Measurements from ENCODE around the gene U2AF1L4. TPM values are rescaled to one million over a fixed set of nuclear protein-coding genes. Genes with fewer than 3 reads are reported as not detected.

U2AF1L4 gene
- total and polyA plus RNA-seq, 2 of the 4 experiments (the other 2 are of a cell fraction): 6.1 to 15.0 TPM

DNA sequence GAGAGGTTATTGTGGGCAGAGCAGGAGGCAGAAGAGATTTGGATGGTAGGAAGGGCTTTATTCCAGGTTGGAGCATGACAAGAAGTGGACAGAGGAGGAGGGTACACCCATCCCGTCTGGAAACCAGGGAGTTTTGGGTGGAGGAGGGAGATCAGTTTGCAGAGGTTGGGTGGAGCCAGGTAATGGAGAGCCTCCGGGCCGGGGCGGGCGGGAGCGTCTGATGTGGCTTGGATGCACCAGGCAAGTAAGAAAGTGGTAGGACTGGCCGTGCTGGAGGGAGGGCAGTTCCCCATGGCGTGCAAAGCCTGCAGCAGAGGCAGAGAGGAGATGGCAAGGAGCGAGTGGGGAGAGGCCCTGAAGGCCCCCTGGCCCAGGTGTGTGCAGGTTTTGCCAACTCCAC, 13.9 kb downstream of the U2AF1L4 start:
- DNase-seq (no peak), ATAC-seq (ENCODE audit: low read depth) (no peak)
- Histone ChIP-seq H3K9ac (ENCODE audit: low read depth, low read length) (no peak overlapping the region), H2AK5ac (ENCODE audit: low read depth, low read length) (no peak overlapping the region), H2AK9ac (replicated peaks; ENCODE audit: low read depth, low read length, poor library complexity) (no peak overlapping the region), H4K8ac (ENCODE audit: low read depth in 2 of 2, low read length in 2 of 2) (no peak overlapping the region), H2BK5ac (ENCODE audit: low read depth, low read length, poor library complexity, severe bottlenecking) (no peak overlapping the region), H2BK20ac (ENCODE audit: low read depth, low read length) (no peak overlapping the region), H3K23ac (ENCODE audit: low read depth, low read length) (no peak overlapping the region), H3K36me3 (ENCODE audit: control insufficient read depth, insufficient read depth, low read length) (peaks cover 88% of the 10 kb centered on the region), H3K4me3 (ENCODE audit: insufficient read depth, low read depth, low read length) (no peak overlapping the region), H3K9me3 (ENCODE audit: control insufficient read depth, insufficient read depth, low read length) (no peaks in the 10 kb centered on the region), H3K4me1 (ENCODE audit: control insufficient read depth, insufficient read depth, low read length) (no peaks in the 10 kb centered on the region), H4K91ac (ENCODE audit: insufficient read depth, low read depth, low read length) (no peak overlapping the region), H2AFZ (replicated peaks; ENCODE audit: low read length, poor library complexity) (no peak overlapping the region), H4K20me1 (ENCODE audit: insufficient read depth, low read length) (peaks cover 9% of the 10 kb centered on the region), H3K27ac (ENCODE audit: insufficient read depth, low read length) (no peak overlapping the region), H3K9me1 (ENCODE audit: insufficient read depth, low read length) (no peaks in the 10 kb centered on the region), H4K5ac (ENCODE audit: low read depth, low read length) (no peak overlapping the region), H3K79me1 (ENCODE audit: low read depth in 1 of 2, low read length in 2 of 2) (peaks cover 0 to 23% of the 10 kb centered on the region in 2 experiments; a peak in 3 of 4 replicates), H3K56ac (ENCODE audit: extremely low read depth, insufficient read depth, low read length) (no peak overlapping the region), H3K4me2 (ENCODE audit: low read depth, low read length) (no peak overlapping the region), H2BK120ac (ENCODE audit: low read depth, low read length) (no peak overlapping the region), H3K14ac (replicated peaks; ENCODE audit: low read depth, low read length) (no peak overlapping the region), H3K18ac (ENCODE audit: low read depth, low read length) (no peak overlapping the region), H3K4ac (ENCODE audit: low read depth, low read length) (no peak overlapping the region), H3K27me3 (ENCODE audit: control insufficient read depth, insufficient read depth, low read length) (no peaks in the 10 kb centered on the region), H2BK15ac (ENCODE audit: low read depth, low read length) (no peak overlapping the region)
- in situ Hi-C loops (cut with MboI; ENCODE audit: low sequenced_read_pairs) (no loop called here), intact Hi-C loops (cut with micrococcal nuclease) (no loop called here), dilution Hi-C loops (cut with HindIII; ENCODE audit: low sequenced_read_pairs, unreplicated experiment) (no loop called here)
- ChIA-PET CTCF (no interaction called here), POLR2A (ENCODE audit: unreplicated experiment) (no interaction called here)
- 88% methylated on average over 4 of the region's 9 CpGs; no CpG with 5 or more reads in 1 of the 2 experiments for WGBS, 2 experiments (ENCODE audit: extremely low coverage in 2 of 2, insufficient read length in 1 of 2)
- TF ChIP-seq RFX5 (IDR thresholded peaks at IDR 0.05; ENCODE audit: low read depth, low read length) (no peak), CEBPB (IDR thresholded peaks at IDR 0.05; ENCODE audit: low read depth, low read length) (no peak), RAD21 (IDR thresholded peaks at IDR 0.05; ENCODE audit: low read length) (no peak), POLR2A (IDR thresholded peaks at IDR 0.05; ENCODE audit: low read depth, low read length) (no peak), FOS (IDR thresholded peaks at IDR 0.05; ENCODE audit: low read depth, low read length) (no peak), SMC3 (IDR thresholded peaks at IDR 0.05; ENCODE audit: low read depth, low read length) (no peak), CHD1 (IDR thresholded peaks at IDR 0.05; ENCODE audit: low read depth, low read length) (no peak), BHLHE40 (IDR thresholded peaks at IDR 0.05; ENCODE audit: low read depth, low read length) (no peak), MAZ (IDR thresholded peaks at IDR 0.05; ENCODE audit: borderline replicate concordance, low read depth, low read length) (no peak), MXI1 (IDR thresholded peaks at IDR 0.05; ENCODE audit: borderline replicate concordance, low read depth, low read length) (no peak), MAFK (IDR thresholded peaks at IDR 0.05; ENCODE audit: low read depth, low read length) (no peak), RCOR1 (IDR thresholded peaks at IDR 0.05; ENCODE audit: insufficient replicate concordance, low read length) (no peak), NFE2L2 (IDR thresholded peaks at IDR 0.05; ENCODE audit: low read depth, low read length) (no peak)
- TF ChIP-seq, protein P1, sequence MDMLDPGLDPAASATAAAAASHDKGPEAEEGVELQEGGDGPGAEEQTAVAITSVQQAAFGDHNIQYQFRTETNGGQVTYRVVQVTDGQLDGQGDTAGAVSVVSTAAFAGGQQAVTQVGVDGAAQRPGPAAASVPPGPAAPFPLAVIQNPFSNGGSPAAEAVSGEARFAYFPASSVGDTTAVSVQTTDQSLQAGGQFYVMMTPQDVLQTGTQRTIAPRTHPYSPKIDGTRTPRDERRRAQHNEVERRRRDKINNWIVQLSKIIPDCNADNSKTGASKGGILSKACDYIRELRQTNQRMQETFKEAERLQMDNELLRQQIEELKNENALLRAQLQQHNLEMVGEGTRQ (IDR thresholded peaks at IDR 0.05; ENCODE audit: low read depth, low read length): no peak
- TF ChIP-seq, protein P2, sequence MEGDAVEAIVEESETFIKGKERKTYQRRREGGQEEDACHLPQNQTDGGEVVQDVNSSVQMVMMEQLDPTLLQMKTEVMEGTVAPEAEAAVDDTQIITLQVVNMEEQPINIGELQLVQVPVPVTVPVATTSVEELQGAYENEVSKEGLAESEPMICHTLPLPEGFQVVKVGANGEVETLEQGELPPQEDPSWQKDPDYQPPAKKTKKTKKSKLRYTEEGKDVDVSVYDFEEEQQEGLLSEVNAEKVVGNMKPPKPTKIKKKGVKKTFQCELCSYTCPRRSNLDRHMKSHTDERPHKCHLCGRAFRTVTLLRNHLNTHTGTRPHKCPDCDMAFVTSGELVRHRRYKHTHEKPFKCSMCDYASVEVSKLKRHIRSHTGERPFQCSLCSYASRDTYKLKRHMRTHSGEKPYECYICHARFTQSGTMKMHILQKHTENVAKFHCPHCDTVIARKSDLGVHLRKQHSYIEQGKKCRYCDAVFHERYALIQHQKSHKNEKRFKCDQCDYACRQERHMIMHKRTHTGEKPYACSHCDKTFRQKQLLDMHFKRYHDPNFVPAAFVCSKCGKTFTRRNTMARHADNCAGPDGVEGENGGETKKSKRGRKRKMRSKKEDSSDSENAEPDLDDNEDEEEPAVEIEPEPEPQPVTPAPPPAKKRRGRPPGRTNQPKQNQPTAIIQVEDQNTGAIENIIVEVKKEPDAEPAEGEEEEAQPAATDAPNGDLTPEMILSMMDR (conservative IDR thresholded peaks at IDR 0.05; ENCODE audit: low read depth, low read length): no peak
- TF ChIP-seq, protein P3, sequence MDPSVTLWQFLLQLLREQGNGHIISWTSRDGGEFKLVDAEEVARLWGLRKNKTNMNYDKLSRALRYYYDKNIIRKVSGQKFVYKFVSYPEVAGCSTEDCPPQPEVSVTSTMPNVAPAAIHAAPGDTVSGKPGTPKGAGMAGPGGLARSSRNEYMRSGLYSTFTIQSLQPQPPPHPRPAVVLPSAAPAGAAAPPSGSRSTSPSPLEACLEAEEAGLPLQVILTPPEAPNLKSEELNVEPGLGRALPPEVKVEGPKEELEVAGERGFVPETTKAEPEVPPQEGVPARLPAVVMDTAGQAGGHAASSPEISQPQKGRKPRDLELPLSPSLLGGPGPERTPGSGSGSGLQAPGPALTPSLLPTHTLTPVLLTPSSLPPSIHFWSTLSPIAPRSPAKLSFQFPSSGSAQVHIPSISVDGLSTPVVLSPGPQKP (IDR thresholded peaks at IDR 0.05; ENCODE audit: borderline replicate concordance, low read depth, low read length): no peak
- no TSS peak for BruUV-seq (replicated peaks)
